NCI-H1417 (cell line): Measurements from ENCODE around the gene PRRC2C.
"Not testable (repeated sequence)": the region's sequence is repeated elsewhere in the genome, so short reads cannot be mapped to it uniquely, and the experiment has no call there.

Experiments
- DNase-seq, 3 experiments: peaks; one replicate each; lab custom pipeline; 2025; lab: John Stamatoyannopoulos, UW

The PRRC2C gene

DNA sequence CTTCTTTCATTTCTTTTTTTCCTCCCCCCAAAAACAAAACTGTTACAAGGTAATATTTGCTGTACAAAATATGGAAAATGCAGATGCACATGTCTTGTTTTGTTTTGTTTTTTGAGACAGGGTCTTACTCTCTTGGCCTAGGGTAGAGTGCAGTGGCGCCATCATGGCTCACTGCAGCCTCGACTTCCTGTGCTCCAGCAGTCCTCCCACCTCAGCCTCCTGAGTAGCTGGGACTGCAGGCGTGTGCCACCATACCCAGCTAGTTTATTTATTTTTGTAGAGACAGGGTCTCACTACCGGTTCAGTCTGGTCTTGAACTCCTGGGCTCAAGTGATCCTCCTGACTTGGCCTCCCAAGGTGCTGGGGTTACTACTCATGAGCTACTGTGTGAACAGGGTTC lies 15.5 kb downstream of the PRRC2C start:
- DNase-seq = no peak

DNA sequence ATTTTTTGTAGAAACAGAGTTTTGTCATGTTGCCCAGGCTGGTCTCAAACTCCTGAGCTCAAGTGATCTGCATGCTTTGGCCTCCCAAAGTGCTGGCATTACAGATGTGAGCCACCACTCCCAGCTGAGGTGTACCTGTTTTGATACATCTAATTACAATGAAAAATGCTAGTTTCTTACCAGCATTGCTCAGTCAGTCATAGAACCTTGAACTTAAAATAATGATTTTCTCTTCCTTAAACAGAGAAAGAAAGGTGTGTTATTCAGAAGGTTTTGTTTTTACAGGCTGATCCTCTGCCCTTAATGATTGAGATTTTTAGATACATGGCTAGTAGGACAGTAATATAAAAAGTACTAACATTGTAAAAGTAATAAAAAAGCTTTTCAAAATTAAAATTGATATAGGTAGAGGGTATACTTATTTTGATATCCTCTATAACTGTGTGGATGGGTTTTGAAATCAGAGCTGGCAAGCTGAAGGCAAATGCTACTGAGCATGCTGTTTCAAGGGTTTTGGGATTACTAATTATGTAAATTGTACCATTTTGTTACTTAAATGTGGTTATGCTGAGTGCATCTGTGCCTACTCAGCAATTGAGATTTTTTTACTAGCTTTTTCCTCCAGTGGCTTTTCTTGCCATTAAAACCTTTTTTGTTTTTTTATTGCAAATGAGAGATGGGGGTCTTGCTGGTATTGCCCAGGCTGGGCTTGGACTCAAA lies 16.1 kb downstream of the PRRC2C start:
- no peak for DNase-seq

DNA sequence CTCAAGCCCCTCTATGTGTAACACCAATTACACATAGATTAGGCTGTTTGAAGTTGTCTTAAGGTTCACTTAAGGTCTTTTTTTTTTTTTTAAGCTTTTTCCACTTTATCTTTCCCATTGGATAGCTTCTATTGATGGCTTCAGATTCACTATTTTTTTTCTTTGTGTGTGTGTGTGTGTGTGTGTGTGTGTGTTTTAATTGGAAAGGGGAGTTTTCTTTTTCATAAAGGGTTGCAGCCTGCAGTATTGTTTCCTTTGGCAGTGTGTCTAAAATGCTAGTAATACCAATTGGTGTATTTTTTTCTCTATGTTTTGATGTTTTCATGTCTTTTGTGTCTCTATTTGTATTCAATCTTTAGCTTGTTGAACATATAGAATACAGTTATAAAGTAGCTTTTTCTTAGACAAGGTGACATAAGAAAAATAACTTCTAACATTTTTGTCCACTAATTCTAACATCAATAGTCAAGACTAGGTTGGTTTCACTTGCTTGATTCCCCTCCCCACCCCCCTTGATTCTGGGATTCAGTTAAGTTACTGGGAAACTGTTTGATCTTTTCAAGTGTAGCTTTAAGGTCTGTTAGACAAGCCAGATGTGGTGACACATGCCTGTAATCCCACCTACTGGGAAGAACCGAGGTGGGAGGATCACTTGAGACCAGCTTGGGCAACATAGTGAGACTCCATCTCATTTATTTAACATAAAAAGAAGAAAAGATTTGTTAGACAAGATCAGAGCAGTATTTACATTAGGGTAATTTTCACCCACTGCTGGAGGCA lies 21.4 kb downstream of the PRRC2C start:
- DNase-seq = no peak

DNA sequence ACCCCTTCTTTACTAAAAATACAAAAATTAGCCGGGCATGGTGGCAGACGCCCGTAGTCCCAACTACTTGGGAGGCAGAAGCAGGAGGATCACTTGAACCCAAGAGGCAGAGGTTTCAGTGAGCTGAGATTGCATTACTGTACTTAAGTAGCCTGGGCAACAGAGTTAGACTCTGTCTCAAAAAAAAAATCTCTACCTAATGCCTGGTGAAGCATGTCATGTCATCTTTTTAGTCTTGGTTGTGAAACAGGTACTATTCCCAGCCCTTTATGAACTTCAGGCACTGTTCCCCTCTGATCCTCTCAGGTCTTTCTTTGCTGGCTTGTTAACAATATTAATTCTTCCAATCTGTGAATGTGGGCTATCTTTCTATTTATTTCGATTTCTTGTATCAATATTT lies 22.1 kb downstream of the PRRC2C start:
- no peak for DNase-seq

DNA sequence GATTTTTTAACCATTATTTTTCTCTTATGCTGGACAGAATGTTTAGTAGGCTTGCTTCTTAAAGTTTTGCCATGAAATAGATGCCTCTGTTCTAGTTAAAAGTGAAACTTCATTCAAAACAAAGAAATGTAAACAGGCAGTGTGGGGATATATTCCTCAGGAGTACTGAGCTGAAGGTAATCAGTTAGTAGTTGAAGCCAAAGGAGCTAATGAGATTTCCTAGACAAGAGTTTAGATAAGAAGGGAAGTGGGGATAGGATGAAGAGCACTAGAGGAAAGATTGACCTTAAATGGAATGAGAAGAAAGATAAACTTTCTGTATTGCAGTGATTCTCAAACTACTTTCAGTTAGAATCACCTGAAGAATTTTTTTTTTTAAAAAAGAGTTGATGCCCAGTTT lies 23.9 kb downstream of the PRRC2C start:
- DNase-seq = no peak

DNA sequence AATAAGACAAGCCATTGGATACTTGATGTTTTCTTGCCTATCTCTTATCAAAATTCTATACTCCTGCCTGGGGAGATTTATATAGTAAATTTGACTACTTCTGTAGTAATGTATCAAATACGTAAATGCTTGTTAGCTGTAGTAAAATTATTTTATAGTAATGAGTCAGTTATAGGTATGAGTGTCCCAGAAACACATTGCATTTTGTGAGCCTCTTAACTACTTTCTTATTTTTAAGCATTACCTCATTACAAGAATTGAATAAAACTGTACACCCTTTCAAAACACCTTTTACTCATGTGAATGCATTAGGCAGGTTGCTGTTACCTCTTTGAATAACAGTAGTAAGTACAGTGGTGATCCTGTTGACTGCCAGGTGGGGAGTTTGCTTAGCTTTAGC lies 28.4 kb downstream of the PRRC2C start:
- DNase-seq = no peak

DNA sequence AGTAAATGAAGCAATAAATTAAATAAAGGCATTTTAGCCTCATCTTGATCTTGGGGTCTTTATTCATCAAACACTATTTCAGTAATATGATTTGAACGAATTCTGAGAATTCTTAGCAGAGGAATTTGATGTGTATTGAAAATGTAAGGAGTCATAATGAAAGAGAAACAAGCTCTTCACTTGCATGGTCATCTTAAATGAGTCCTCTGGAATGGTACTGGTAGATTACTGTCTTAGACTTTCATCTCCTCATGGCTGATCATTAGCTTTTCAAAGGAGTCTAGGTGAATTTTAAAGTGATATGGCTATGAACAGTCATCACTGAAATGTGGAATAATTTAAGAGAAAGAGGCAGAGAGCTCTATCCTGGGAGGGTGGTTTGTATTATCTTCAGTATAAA lies 30.0 kb downstream of the PRRC2C start:
- DNase-seq = no peak

DNA sequence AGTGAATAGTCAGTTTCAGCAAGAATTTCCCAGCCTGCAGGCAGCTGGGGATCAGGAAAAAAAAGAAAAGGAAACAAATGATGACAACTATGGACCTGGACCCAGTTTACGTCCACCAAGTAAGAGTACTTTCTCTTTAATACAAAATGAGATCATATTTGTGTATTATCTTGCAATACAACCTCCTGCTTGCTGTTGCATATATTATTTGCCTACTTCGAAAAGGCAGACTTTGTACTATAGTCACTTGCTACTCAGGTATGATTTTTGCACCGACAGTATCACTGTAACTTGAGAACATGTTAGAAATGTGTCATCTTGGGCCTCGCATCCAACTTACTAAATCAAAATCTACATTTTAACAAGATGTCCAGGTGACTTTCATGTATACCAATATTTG lies 30.4 kb downstream of the PRRC2C start:
- no peak for DNase-seq

DNA sequence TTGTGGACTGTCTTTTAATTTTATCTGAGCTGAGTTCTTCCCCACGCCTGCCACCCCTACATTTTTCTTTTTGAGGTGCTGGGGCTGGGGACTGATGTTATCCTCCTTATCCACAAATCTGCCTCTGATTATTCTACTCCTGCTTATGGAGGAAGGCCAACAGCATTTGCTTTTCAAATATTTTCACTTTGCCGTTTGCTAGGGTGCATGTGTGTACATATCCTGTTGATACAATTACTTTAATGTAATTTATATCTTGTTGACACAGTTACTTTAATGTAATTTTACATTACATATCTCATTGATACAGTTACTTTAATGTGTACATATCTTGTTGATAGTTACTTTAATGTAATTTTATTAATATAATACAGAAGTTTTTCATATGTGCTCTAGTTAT lies 36.2 kb downstream of the PRRC2C start:
- DNase-seq = no peak

DNA sequence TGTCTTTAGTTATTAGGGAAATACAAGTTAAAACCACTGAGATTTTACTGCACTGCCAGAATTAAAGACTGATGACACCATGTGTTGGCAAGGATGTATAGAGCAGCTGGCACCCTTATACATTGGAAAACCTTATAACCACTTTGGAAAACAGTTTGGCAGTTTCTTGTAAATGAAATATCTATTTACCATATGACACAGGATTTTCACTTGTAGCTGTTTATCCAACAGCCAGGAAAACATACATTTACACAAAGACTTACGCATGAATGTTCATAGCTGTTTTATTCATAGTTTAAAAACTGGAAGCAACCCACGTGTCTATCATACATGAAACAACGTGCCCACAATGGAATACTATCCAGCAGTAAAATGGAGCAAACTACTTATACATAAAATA lies 45.3 kb downstream of the PRRC2C start:
- no peak for DNase-seq

DNA sequence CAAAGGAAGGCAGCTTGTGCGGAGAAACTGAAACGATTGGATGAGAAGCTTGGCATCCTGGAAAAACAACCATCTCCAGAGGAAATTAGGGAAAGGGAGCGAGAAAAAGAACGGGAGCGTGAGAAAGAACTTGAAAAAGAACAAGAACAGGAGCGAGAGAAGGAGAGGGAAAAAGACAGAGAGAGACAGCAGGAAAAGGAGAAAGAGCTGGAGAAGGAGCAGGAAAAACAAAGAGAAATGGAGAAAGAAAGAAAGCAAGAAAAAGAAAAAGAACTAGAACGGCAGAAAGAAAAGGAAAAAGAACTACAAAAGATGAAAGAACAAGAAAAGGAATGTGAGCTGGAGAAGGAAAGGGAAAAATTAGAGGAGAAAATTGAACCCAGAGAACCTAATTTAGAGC lies 47.2 kb downstream of the PRRC2C start:
- no peak for DNase-seq

DNA sequence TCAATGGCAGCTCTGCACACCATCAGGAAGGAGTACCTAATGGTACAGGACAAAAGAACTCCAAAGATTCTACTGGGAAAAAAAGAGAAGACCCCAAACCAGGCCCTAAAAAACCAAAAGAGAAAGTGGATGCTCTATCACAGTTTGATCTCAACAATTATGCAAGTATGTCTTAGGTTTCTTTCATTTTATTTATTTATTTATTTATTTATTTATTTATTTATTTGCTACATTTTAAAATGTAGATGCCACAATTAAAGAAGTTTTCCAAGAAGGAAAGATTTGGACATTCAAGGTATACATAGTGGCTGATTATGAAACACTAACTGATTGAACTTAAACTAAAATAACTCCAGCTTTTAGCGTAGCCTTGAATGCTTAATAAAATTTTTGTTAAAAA lies 60.2 kb downstream of the PRRC2C start:
- DNase-seq = no peak

DNA sequence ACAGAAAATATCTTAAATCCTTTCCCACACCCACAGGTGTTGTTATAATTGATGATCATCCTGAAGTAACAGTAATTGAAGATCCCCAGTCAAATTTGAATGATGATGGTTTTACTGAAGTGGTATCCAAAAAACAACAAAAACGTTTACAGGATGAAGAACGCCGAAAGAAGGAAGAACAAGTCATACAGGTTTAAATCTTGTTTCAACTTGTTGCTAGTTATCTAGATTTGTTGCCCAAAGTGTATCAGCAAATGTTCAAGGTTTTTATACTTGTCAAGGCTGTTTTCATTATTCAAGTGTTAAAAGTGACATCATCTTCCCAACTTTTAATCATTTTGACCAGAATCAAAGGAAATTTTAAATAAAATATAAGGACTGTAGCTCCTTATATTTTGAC lies 64.7 kb downstream of the PRRC2C start:
- no peak for DNase-seq

DNA sequence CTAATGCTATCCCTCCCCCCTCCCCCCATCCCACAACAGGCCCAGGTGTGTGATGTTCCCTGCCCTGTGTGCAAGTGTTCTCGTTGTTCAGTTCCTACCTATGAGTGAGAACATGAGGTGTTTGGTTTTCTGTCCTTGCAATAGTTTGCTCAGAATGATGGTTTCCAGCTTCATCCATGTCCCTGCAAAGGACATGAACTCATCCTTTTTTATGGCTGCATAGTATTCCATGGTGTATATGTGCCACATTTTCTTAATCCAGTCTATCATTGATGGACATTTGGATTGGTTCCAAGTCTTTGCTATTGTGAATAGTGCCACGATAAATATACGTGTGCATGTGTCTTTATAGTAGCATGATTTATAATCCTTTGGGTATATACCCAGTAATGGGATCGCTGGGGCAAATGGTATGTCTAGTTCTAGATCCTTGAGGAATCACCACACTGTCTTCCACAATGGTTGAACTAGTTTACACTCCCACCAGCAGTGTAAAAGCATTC lies 65.3 kb downstream of the PRRC2C start:
- not testable (repeated sequence) for DNase-seq

DNA sequence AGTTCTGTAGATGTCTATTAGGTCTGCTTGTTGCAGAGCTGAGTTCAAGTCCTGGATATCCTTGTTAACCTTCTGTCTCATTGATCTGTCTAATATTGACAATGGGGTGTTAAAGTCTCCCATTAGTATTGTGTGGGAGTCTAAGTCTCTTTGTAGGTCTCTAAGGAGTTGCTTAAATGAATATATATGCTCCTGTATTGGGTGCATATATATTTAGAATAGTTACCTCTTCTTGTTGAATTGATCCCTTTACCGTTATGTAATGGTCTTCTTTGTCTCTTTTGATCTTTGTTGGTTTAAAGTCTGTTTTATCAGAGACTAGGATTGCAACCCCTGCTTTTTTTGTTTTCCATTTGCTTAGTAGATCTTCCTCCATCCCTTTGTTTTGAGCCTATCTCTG lies 68.6 kb downstream of the PRRC2C start:
- peak in 2 of 3 experiments; percentile 21 to 61 for DNase-seq

DNA sequence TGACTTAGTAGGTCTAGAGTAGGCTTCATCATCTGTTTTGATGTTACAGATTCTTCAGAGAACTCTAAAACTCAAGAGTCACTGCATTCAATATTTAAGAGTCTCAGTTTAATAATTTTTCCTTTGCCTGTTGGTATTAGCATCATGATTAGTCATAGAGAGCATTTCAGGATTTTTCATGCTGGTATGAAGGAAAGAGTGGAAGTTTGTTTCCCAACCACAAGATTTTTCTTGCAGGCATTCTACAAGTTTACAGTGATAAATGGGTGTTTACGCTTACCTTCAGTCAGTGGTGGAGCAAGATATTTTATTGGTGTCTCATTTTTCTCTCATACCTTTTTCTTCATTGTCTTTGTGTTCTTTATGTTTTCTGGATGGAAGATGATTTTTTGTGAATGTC lies 78.3 kb downstream of the PRRC2C start:
- DNase-seq = no peak

DNA sequence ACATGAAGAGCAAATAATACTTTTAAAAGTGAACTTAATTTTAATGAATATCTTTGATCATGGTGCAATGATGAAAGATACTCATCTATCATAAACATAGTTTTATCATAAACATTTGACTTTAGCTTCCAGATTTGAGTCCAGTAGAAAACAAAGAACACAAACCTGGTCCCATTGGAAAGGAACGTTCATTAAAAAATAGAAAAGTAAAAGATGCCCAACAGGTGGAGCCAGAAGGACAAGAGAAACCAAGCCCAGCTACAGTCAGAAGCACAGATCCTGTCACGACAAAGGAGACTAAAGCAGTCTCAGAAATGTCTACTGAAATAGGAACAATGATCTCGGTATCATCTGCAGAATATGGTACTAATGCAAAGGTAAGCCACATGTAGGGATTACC lies 81.1 kb downstream of the PRRC2C start:
- DNase-seq = peak in 1 of 3 experiments; percentile 8

DNA sequence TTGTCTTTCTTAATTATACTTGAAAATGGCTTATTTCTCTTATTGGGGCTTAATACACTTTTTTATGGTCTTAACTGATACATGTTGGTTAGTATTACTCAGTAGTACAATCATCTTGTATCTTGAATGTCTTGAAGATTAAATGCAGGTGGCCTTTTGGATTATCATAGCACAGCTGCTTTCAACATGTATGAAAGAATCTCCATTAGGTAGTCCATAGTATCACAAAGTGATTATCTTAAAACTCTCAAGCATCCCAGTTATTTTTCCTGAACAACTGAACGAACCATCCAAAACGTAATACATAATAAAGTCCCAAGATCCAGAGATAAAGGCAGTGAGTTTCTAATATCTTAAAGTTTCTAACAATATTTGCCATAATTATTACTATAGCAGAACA lies 85.0 kb downstream of the PRRC2C start:
- no peak for DNase-seq

DNA sequence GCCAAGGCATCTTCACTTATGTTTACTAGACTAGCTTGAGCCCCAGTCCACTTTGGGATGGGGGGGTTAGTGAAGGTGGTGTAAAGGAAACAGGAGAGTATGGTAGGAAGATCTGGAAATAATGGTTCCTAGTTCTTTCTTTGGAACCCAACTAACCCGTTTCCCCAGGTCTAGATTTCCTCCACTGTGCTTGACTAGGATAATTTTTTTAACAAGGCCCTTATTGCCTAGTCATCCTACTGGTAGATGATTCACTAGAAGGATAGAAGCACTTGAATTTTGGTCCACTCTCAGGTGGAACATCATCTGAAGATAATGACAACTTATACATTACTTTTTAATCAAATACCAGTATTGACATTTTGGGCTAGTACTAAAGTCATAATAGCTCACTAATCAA lies 90.8 kb downstream of the PRRC2C start:
- no peak for DNase-seq

DNA sequence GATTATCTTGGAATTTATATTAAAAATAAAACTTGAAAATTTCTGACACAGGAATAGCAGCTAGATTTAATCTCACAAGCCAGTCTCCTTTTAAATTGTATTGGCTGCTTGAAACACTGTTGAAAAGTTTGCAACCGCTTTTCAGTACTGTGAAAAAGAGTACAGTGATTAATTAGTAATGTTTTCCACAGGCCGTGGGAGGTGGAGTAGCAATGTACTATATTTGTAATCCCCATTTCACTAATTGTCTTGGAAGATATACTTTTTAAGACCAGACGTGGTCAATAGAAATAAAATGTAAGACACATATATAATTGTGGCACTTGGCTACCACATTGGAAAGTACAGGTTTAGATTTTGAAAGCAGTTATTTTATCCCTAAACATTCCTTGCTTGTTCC lies 95.9 kb downstream of the PRRC2C start:
- no peak for DNase-seq

DNA sequence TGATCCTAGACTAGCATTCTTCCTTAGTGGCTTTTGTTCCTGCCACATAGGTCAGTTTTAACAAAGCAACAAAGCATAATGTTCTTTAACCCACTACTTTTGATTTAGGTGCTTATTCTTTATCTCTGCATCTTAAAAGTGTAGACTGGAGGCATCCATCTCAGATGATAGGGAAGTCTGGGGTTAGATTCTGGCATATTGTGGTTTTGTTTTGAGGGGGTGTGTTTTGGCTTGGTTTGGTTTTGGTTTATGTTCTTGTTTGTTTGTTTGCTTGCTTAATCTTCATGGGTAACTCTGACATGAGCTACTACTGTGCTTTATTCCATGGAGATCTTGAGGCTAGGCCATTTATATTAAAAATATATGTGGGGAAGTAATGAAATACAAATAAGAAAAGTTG lies 96.4 kb downstream of the PRRC2C start:
- DNase-seq = no peak

DNA sequence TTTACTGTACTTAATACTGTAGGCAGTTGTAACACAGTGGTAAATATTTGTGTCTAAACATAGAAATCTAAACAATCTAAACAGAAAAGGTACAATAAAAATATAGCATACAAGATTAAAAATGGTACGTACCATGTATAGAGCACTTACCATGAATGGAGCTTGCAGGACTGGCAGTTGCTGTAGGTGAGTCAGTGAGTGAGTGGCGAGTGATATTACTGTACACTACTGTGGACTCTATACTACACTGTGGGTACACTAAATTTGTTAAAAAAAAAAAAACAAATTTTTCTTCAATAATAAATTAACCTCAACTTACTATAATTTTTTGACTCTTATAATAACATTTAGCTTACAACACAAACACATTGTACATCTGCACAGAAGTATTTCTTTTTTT lies 97.3 kb downstream of the PRRC2C start:
- no peak for DNase-seq

DNA sequence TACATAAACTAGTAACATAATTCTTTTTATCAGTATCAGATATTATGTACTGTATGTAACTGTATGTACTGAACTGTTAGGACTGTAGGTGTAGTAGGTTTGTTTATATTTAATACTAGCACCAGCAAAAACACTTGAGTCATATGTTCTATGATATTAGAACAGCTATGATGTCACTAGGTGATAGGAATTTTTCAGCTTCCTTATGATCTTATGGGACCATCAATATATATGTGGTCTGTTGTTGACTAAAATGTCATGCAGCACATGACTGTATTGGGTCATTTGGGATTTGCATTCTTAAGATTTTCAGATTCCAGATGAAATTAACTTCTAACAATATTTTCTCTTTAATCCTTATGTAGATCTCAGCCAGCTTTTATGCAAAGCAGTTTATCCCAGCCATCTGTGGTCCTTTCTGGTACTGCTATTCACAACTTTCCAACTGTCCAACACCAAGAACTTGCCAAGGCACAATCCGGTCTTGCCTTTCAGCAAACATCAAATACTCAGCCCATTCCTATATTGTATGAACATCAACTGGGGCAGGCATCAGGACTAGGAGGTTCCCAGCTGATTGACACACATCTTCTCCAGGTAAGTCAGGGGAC lies 98.4 kb downstream of the PRRC2C start:
- DNase-seq = no peak
